Hair follicle dermal papilla cell (primary cell): ENCODE data around the gene RBM5. TPM values are rescaled to one million over a fixed set of nuclear protein-coding genes. Genes with fewer than 3 reads are reported as not detected.

ENCODE experiments used
- total RNA-seq: library from RNA; depleted of rRNA; stranded (reverse); fragments of >200 nt; gene quantifications from 2 replicates; pipeline ENCODE4 v1.2.3, GENCODE V29; 2012

RBM5 gene
- total RNA-seq: 146 and 200 TPM in 2 replicates

DNA sequence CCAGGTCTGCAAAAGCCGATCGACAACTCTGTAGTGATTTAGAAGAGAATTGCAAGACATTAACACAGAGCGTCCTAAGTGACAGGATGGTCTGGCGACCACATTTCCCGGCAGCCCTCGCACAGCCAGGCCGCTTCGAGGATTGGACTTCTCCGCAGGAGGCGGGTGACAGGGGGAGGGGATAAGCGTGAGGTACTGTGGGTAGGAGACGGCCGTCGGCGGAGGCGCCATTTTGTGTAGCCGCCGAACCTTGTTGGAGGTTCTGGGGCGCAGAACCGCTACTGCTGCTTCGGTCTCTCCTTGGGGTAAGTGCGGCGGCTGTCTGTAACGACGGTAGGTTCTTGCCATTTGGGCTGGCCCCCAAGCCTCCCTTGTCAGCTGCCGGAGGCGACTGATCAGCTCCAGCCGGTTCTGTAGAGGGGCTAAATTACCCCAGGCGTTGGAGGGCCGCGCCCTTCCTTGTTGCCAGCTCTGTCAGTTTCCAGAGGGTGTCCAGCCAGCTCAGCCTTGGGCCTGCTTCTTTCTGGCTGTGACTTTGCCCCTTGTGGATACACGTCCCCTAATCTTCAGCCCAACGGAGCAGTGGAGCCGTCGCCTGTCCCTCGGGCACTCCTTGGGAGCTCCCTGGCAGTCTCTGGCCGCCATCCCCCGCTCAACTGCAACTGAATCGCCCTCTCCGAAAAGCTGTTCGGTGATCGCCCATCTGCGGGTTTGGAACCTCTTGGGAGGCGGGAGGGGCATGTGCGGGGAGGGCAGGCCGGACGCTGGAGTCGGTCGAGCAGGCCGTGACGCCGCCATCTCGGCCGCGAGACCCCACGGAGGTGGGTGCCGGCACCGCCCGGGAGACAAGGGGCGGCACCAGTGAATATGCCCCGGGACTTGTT is at the start of gene RBM5:
Gene RBM5 (plus strand): TSS at position 195 of the 884 bp plus-strand sequence. CDS start 1,516 bp downstream, outside the sequence.

DNA sequence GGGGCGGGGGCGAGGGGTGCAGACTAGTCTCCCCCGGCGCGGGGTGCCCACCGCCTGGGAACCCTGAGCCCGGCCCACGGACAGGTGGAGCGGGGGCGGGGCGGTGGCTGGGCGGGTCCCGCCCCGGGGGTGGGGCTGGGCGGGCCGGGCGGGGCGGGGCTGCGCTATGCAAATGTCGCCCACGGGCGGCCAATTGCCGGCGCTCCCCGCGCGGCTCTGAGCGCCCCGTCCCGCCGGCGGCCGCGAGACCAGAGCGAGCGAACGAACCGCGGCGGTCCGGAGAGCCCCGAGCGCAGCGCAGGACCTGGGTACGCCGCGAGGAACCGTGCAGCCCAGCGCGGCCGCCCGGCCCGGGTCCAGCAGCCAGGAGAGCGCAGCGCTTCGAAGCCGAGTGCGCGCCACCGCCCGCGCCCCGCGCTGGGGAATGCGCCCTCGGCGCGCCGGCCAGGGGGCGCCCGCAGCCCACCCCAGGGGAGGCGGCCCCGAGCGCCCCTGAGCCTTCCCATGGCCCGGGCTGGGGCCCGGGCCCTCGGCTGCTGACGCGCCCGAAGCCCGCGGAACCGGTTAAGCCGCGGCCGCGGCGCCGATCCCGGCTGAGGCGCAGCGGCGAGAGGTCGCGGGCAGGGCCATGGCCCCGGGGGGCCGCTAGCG is 66.2 kb downstream of the RBM5 start, which contains the start of gene SEMA3F:
Gene SEMA3F (plus strand): TSS at position 485 of the 651 bp plus-strand sequence. CDS start 4,299 bp downstream, outside the sequence.

Other genes with a start within 250 kb of the RBM5 start
- 2.2 and 2.6 TPM in 2 replicates for gene TRAIP, start 232.4 kb upstream of the RBM5 start, total RNA-seq
- gene CAMKV, start 219.0 kb upstream of the RBM5 start, total RNA-seq: not detected in 2 replicates
- 1.1 TPM in 2 replicates for gene MST1R, start 185.0 kb upstream of the RBM5 start, total RNA-seq
- 15.4 and 18.3 TPM in 2 replicates for gene MON1A, start 159.1 kb upstream of the RBM5 start, total RNA-seq
- gene RBM6, start 148.8 kb upstream of the RBM5 start, total RNA-seq: 47.0 and 54.0 TPM in 2 replicates
- 3.6 and 4.5 TPM in 2 replicates for gene SEMA3F, start 66.4 kb downstream of the RBM5 start, total RNA-seq
- not detected in 2 replicates for gene GNAT1, start 102.7 kb downstream of the RBM5 start, total RNA-seq
- gene SLC38A3, start 116.4 kb downstream of the RBM5 start, total RNA-seq: not detected in 2 replicates
- gene GNAI2, start 147.3 kb downstream of the RBM5 start, total RNA-seq: 387 and 426 TPM in 2 replicates
- 2.4 and 4.6 TPM in 2 replicates for gene SEMA3B, start 180.2 kb downstream of the RBM5 start, total RNA-seq
- not detected in 2 replicates for gene LSMEM2, start 190.2 kb downstream of the RBM5 start, total RNA-seq
- gene IFRD2, start 203.5 kb downstream of the RBM5 start, total RNA-seq: 48.2 and 49.1 TPM in 2 replicates
- gene HYAL3, start 210.5 kb downstream of the RBM5 start, total RNA-seq: 2.1 and 3.8 TPM in 2 replicates
- gene NAA80, start 210.5 kb downstream of the RBM5 start, total RNA-seq: 7.6 and 9.4 TPM in 2 replicates
- gene HYAL1, start 214.7 kb downstream of the RBM5 start, total RNA-seq: 0.49 and 0.65 TPM in 2 replicates
- gene HYAL2, start 233.8 kb downstream of the RBM5 start, total RNA-seq: 35.0 and 37.5 TPM in 2 replicates
- gene TUSC2, start 239.3 kb downstream of the RBM5 start, total RNA-seq: 13.8 and 15.9 TPM in 2 replicates